Vagina (tissue), 2 donors: ENCODE results near the gene GPR87.

Source experiments
- POLR2A ChIP-seq, 2 donors: fragments of 450-650 bp; IDR thresholded peaks; one replicate each; pipeline ENCODE4 v1.6.1; 2017; ENCODE audit warnings: antibody characterized with exemption in 2 of 2, mild to moderate bottlenecking in 2 of 2, moderate library complexity in 2 of 2
- TF ChIP-seq, protein P1 (sequence below), 3 experiments: fragments of 450-650 bp in 2 of 3; fragments of 200-600 bp in 1 of 3; sonication (generic) in 1 of 3; IDR thresholded peaks; one replicate each; pipeline ENCODE4 v1.5.1; 2017 to 2019; ENCODE audit warnings: antibody characterized with exemption in 3 of 3, mild to moderate bottlenecking in 2 of 3, moderate library complexity in 2 of 3

DNA sequence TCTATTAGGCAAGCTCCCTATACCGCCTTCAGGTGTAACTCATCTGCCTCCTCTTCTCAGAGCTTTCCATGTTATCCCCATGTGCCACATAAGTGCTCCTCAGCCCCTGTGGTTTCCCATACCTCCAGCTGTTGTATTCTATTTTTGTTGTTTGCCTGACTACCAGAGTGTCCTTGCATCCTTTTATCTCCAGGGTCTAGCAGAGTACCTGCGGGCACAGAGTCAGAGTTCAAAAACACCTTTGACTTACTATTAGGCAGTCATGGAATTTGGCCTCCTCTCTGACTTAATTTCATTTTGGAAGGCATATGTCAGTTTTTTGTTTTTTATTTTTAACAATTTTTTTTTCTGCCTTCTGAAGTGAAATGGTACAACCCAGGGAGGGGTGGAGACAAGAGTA, 7.1 kb downstream of the GPR87 start:
- TF ChIP-seq, protein P1, sequence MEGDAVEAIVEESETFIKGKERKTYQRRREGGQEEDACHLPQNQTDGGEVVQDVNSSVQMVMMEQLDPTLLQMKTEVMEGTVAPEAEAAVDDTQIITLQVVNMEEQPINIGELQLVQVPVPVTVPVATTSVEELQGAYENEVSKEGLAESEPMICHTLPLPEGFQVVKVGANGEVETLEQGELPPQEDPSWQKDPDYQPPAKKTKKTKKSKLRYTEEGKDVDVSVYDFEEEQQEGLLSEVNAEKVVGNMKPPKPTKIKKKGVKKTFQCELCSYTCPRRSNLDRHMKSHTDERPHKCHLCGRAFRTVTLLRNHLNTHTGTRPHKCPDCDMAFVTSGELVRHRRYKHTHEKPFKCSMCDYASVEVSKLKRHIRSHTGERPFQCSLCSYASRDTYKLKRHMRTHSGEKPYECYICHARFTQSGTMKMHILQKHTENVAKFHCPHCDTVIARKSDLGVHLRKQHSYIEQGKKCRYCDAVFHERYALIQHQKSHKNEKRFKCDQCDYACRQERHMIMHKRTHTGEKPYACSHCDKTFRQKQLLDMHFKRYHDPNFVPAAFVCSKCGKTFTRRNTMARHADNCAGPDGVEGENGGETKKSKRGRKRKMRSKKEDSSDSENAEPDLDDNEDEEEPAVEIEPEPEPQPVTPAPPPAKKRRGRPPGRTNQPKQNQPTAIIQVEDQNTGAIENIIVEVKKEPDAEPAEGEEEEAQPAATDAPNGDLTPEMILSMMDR (IDR thresholded peaks at IDR 0.05) = no peak
- TF ChIP-seq POLR2A (IDR thresholded peaks at IDR 0.05) = no peak
